ENCODE results near the gene GOLGA8M. TPM values are rescaled to one million over a fixed set of nuclear protein-coding genes. Genes with fewer than 3 reads are reported as not detected.
"Not testable (repeated sequence)": the region's sequence is repeated elsewhere in the genome, so short reads cannot be mapped to it uniquely, and the experiment has no call there.

Gene GOLGA8M
- polyA plus RNA-seq (2011; rRNA removed) = 0.63 and 0.76 TPM in 2 replicates
- polyA minus RNA-seq (2011; rRNA and poly(A)+ RNA removed) = 0.52 and 0.87 TPM in 2 replicates

- H3K4me3 ChIP-seq (ENCODE audit: low read depth, low read length); CTCF ChIA-PET; DNase-seq (ENCODE audit: low read depth); H3K27me3 ChIP-seq (ENCODE audit: control insufficient read depth, insufficient read depth, low read length); H3K36me3 ChIP-seq (ENCODE audit: control insufficient read depth, insufficient read depth, low read length); POLR2A ChIA-PET: not testable (repeated sequence)
These were observed at the start of gene GOLGA8M for GRCh38 chr15:28712270-28712669. TSS of gene GOLGA8M (minus strand) at chr15:28712421. CDS start at chr15:28712323, 98 bp downstream.

GRCh38 chr15:28742890-28743289 lies 30.7 kb upstream of the GOLGA8M start:
- DNase-seq (ENCODE audit: low read depth); CTCF ChIA-PET; H3K36me3 ChIP-seq (ENCODE audit: control insufficient read depth, insufficient read depth, low read length); H3K27me3 ChIP-seq (ENCODE audit: control insufficient read depth, insufficient read depth, low read length); POLR2A ChIA-PET; H3K4me3 ChIP-seq (ENCODE audit: low read depth, low read length): not testable (repeated sequence)

- H3K36me3 ChIP-seq (ENCODE audit: control insufficient read depth, insufficient read depth, low read length); DNase-seq (ENCODE audit: low read depth); POLR2A ChIA-PET; H3K27me3 ChIP-seq (ENCODE audit: control insufficient read depth, insufficient read depth, low read length); CTCF ChIA-PET: not testable (repeated sequence)
- peak overlapping the region; percentile 22 for H3K4me3 ChIP-seq (ENCODE audit: low read depth, low read length)
These were observed 26.5 kb upstream of the GOLGA8M start for GRCh38 chr15:28738590-28739292.

GRCh38 chr15:28738200-28738561 lies 26.0 kb upstream of the GOLGA8M start:
- H3K27me3 ChIP-seq (ENCODE audit: control insufficient read depth, insufficient read depth, low read length); DNase-seq (ENCODE audit: low read depth); CTCF ChIA-PET; POLR2A ChIA-PET; H3K36me3 ChIP-seq (ENCODE audit: control insufficient read depth, insufficient read depth, low read length): not testable (repeated sequence)
- H3K4me3 ChIP-seq (ENCODE audit: low read depth, low read length) = peak overlapping the region; percentile 26

- H3K36me3 ChIP-seq (ENCODE audit: control insufficient read depth, insufficient read depth, low read length); DNase-seq (ENCODE audit: low read depth); H3K27me3 ChIP-seq (ENCODE audit: control insufficient read depth, insufficient read depth, low read length); CTCF ChIA-PET; POLR2A ChIA-PET: not testable (repeated sequence)
- peak overlapping the region; percentile 42 for H3K4me3 ChIP-seq (ENCODE audit: low read depth, low read length)
These were observed 25.4 kb upstream of the GOLGA8M start for GRCh38 chr15:28737521-28738199.

- H3K27me3 ChIP-seq (ENCODE audit: control insufficient read depth, insufficient read depth, low read length); DNase-seq (ENCODE audit: low read depth); POLR2A ChIA-PET; CTCF ChIA-PET; H3K36me3 ChIP-seq (ENCODE audit: control insufficient read depth, insufficient read depth, low read length); H3K4me3 ChIP-seq (ENCODE audit: low read depth, low read length): not testable (repeated sequence)
These were observed 15.8 kb upstream of the GOLGA8M start for GRCh38 chr15:28728061-28728460.

GRCh38 chr15:28727026-28727425 lies 14.8 kb upstream of the GOLGA8M start:
- DNase-seq (ENCODE audit: low read depth); H3K4me3 ChIP-seq (ENCODE audit: low read depth, low read length); H3K36me3 ChIP-seq (ENCODE audit: control insufficient read depth, insufficient read depth, low read length); H3K27me3 ChIP-seq (ENCODE audit: control insufficient read depth, insufficient read depth, low read length); CTCF ChIA-PET; POLR2A ChIA-PET: not testable (repeated sequence)

- DNase-seq (ENCODE audit: low read depth) = no peak
- POLR2A ChIA-PET = no interaction called here
- CTCF ChIA-PET = no interaction called here
- TF ChIP-seq CTCF (IDR thresholded peaks at IDR 0.05; ENCODE audit: insufficient read depth, low read depth, low read length) = no peak
- Histone ChIP-seq H3K36me3 (ENCODE audit: control insufficient read depth, insufficient read depth, low read length) (no peaks in the 10 kb centered on the region), H3K4me3 (ENCODE audit: low read depth, low read length) (no peak overlapping the region), H3K27me3 (ENCODE audit: control insufficient read depth, insufficient read depth, low read length) (no peaks in the 10 kb centered on the region)
These were observed 13.9 kb upstream of the GOLGA8M start for GRCh38 chr15:28726102-28726501.

- H3K36me3 ChIP-seq (ENCODE audit: control insufficient read depth, insufficient read depth, low read length) = no peaks in the 10 kb centered on the region
- H3K4me3 ChIP-seq (ENCODE audit: low read depth, low read length) = no peak overlapping the region
- no peak for DNase-seq (ENCODE audit: low read depth)
- ChIA-PET POLR2A (no interaction called here), CTCF (no interaction called here)
- no peaks in the 10 kb centered on the region for H3K27me3 ChIP-seq (ENCODE audit: control insufficient read depth, insufficient read depth, low read length)
- TF ChIP-seq CTCF (IDR thresholded peaks at IDR 0.05; ENCODE audit: insufficient read depth, low read depth, low read length) = no peak
These were observed 13.3 kb upstream of the GOLGA8M start for GRCh38 chr15:28725556-28725955.

- H3K4me3 ChIP-seq (ENCODE audit: low read depth, low read length); POLR2A ChIA-PET; DNase-seq (ENCODE audit: low read depth); H3K27me3 ChIP-seq (ENCODE audit: control insufficient read depth, insufficient read depth, low read length); H3K36me3 ChIP-seq (ENCODE audit: control insufficient read depth, insufficient read depth, low read length); CTCF ChIA-PET: not testable (repeated sequence)
These were observed 11.8 kb upstream of the GOLGA8M start for GRCh38 chr15:28723986-28724385.

GRCh38 chr15:28719626-28720025 lies 7.4 kb upstream of the GOLGA8M start:
- H3K36me3 ChIP-seq (ENCODE audit: control insufficient read depth, insufficient read depth, low read length); POLR2A ChIA-PET; H3K4me3 ChIP-seq (ENCODE audit: low read depth, low read length); DNase-seq (ENCODE audit: low read depth); H3K27me3 ChIP-seq (ENCODE audit: control insufficient read depth, insufficient read depth, low read length); CTCF ChIA-PET: not testable (repeated sequence)
